Measurements from ENCODE around the gene BEST2. TPM values are rescaled to one million over a fixed set of nuclear protein-coding genes. Genes with fewer than 3 reads are reported as not detected.

Gene BEST2
- total RNA-seq, 4 donors from 2014 or later, result not detected

DNA sequence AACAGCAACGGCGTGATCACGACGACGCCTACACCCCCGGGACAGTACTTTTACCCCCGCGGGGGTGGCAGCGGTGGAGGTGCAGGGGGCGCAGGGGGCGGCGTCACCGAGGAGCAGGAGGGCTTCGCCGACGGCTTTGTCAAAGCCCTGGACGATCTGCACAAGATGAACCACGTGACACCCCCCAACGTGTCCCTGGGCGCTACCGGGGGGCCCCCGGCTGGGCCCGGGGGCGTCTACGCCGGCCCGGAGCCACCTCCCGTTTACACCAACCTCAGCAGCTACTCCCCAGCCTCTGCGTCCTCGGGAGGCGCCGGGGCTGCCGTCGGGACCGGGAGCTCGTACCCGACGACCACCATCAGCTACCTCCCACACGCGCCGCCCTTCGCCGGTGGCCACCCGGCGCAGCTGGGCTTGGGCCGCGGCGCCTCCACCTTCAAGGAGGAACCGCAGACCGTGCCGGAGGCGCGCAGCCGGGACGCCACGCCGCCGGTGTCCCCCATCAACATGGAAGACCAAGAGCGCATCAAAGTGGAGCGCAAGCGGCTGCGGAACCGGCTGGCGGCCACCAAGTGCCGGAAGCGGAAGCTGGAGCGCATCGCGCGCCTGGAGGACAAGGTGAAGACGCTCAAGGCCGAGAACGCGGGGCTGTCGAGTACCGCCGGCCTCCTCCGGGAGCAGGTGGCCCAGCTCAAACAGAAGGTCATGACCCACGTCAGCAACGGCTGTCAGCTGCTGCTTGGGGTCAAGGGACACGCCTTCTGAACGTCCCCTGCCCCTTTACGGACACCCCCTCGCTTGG, 40.7 kb downstream of the BEST2 start:
- ATAC-seq (ENCODE audit: low FRiP score), result no peak
- DNase-seq (ENCODE audit: low spot score), result no peak
- TF ChIP-seq, protein P1, sequence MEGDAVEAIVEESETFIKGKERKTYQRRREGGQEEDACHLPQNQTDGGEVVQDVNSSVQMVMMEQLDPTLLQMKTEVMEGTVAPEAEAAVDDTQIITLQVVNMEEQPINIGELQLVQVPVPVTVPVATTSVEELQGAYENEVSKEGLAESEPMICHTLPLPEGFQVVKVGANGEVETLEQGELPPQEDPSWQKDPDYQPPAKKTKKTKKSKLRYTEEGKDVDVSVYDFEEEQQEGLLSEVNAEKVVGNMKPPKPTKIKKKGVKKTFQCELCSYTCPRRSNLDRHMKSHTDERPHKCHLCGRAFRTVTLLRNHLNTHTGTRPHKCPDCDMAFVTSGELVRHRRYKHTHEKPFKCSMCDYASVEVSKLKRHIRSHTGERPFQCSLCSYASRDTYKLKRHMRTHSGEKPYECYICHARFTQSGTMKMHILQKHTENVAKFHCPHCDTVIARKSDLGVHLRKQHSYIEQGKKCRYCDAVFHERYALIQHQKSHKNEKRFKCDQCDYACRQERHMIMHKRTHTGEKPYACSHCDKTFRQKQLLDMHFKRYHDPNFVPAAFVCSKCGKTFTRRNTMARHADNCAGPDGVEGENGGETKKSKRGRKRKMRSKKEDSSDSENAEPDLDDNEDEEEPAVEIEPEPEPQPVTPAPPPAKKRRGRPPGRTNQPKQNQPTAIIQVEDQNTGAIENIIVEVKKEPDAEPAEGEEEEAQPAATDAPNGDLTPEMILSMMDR (IDR thresholded peaks at IDR 0.05), result no peak

DNA sequence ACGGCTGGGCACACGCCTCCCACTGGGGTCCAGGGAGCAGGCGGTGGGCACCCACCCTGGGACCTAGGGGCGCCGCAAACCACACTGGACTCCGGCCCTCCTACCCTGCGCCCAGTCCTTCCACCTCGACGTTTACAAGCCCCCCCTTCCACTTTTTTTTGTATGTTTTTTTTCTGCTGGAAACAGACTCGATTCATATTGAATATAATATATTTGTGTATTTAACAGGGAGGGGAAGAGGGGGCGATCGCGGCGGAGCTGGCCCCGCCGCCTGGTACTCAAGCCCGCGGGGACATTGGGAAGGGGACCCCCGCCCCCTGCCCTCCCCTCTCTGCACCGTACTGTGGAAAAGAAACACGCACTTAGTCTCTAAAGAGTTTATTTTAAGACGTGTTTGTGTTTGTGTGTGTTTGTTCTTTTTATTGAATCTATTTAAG, 41.3 kb downstream of the BEST2 start:
- ATAC-seq (ENCODE audit: low FRiP score), result no peak
- TF ChIP-seq, protein P1 (IDR thresholded peaks at IDR 0.05), result no peak
- no peak for DNase-seq (ENCODE audit: low spot score)

DNA sequence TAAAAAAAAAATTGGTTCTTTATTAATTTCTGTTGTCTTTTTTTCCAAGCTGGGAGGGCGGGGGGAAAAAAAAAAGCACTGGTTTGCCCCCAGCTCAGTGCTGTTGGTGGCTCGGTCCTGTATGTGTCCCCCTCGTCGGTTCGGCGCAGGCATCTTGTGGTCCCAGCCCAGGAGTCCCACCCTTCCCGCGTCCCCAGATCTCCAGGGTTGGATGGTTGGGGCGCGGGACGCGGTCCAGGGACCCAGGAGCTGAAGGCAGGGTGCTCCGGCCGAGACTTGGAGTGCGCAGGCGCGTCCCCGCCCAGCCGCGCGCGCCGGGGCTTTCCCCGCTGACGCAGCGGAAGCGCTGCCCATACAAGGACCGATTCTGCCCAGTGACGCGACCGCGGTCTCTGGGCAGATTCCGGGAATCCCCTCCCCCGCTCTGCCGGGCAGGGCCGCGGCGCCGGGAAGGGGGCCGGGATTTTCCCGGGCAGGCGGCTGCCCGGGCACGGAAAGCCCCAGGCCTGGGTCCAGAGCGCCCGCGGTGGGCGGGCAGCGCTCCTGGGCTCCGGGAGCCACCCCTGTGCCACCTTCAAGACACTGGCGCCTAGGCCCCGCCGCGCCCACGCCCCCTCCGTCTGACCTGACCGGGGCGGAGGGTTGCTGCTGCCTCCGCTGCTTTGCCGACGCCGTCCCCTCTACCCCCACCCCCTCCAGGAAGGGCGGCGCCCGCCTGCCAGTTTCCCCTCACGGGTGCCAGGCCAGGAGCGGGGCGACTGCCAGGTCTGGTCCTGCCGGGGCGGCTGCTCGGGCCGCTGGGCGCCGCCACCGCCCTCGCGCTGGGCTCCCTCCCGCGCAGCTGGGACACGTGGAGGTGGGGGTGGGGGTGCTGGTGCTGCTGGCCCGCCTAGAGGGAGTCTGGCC, 42.0 kb downstream of the BEST2 start:
- ATAC-seq (ENCODE audit: low FRiP score) (peak; percentile 50), DNase-seq (ENCODE audit: low spot score) (no peak)
- TF ChIP-seq, protein P1 (IDR thresholded peaks at IDR 0.05), result no peak

DNA sequence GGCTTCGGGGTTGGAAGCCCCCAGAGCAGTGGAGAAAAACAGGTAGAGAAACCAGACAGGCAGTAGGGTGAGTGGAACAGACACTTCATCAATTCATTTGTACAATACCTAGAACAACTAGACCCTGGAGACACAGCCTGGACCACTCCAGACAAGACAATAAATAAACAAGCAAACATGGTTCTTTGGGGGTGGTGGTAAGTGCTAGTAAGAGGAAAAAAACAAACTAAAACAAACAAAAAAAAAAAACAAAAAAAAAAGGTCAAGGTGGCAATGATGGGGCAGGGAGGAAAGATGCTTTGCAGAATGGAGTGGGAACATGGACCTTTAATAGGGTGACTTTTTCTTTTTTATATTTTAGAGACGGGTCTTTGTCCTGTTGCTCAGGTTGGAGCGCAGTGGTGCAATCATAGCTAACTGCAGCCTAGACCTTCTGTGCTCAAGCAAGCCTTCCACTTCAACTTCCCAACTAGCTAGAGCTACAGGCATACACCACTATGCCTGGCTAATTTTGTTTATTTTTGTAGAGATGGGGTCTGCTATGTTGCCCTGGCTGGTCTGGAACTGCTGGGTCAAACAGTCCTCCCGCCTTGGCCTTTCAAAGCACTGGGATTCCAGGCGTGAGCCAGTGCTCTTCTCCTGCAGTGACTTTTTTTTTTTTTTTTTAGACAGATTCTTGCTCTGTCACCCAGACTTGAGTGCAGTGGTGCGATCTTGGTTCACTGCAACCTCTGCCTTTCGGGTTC, 42.8 kb downstream of the BEST2 start:
- DNase-seq (ENCODE audit: low spot score) (no peak), ATAC-seq (ENCODE audit: low FRiP score) (no peak)
- TF ChIP-seq, protein P1 (IDR thresholded peaks at IDR 0.05), result no peak

DNA sequence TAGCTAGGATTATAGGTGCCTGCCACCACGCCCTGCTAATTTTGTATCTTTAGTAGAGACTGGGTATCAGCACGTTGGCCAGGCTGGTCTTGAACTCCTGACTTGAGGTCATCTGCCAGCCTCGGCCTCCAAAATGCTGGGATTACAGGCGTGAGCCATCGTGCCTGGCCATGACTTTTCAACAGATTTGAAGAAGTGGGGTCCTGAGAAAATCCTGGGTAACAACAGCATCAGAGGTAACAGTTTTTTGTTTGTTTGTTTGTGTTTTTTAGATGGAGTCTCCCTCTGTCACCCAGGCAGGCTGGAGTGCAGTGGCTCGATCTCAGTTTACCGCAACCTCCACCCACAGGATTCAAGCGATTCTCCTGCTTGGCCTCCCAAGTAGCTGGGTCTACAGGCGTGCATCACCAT, 43.4 kb downstream of the BEST2 start:
- DNase-seq (ENCODE audit: low spot score) (no peak), ATAC-seq (ENCODE audit: low FRiP score) (no peak)
- TF ChIP-seq, protein P1 (IDR thresholded peaks at IDR 0.05), result no peak

DNA sequence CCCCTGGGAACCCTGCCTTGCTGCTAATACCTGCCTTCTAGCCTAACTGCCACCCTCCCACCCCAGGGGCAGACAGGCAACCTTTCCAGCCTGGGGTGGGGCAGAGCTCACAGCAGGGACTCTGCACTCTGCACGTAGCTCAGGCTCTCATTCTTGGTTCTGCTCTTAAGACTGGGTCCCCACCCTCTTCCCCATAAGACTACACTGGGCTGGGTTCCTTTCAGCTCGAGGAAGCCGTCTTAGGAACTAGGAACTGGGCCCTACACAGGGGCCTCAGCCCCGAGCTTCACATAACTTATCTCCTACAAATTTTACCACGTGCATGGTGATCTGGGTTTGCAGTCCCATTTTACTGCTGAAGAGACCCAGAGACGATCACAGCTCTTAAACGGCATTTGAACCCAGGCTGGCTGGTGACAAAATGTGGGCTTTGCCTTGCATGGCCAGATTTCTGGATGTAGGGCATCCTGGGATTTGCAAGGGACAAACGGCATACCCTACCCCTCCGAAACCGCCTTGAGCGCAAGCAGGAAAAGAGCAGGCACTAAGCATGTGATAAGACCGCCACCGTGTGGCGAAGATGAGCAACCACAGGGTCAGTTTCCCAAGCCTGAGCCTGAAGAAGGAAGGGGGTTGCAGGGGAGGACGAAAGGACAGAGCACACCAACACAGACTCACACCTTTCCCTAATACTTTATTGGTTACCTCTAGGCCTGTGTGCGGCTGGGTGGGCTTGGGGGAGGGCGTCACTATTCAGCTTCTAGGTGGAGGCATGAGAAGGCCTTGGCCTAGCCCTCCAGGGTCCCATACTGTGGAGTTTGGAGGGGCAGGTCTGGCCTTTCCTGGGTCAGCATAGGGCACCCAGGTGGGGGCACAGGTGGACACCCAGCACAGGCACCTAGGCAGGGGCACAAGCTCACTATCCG, 44.8 kb downstream of the BEST2 start:
- DNase-seq (ENCODE audit: low spot score) (no peak), ATAC-seq (ENCODE audit: low FRiP score) (peak; percentile 22)
- TF ChIP-seq, protein P1 (IDR thresholded peaks at IDR 0.05), result peak in 2 of 3 donors; percentile 73 to 89

All from omental fat pad (tissue), 4 donors.